Hematopoietic multipotent progenitor cell treated with erythropoietin and hydrocortisone succinate and interleukin-3 and kit ligand, for 15 days (in vitro differentiated cells): ENCODE results near the gene POLRMT.

Experiments
- DNase-seq: peaks from one replicate; pipeline ENCODE4 v3.0.0-alpha.2; 2015; ENCODE audit warnings: low spot score

The POLRMT gene

GRCh38 chr19:579111-579841 lies 54.1 kb downstream of the POLRMT start:
- DNase-seq = no peak

GRCh38 chr19:577439-578392 lies 55.6 kb downstream of the POLRMT start:
- DNase-seq = no peak

GRCh38 chr19:576768-577438 lies 56.4 kb downstream of the POLRMT start:
- no peak for DNase-seq

GRCh38 chr19:575527-576506 lies 57.5 kb downstream of the POLRMT start:
- peak; percentile 89 for DNase-seq

GRCh38 chr19:574658-575526 lies 58.4 kb downstream of the POLRMT start:
- DNase-seq = peak; percentile 94

- no peak for DNase-seq
Measured at GRCh38 chr19:573519-573825, 59.9 kb downstream of the POLRMT start.

- peak; percentile 59 for DNase-seq
Measured at GRCh38 chr19:572743-573518, 60.4 kb downstream of the POLRMT start.

GRCh38 chr19:572140-572742 lies 61.1 kb downstream of the POLRMT start, which contains the start of gene BSG:
Gene BSG (plus strand): TSS chr19:572596. CDS start chr19:572635, 39 bp downstream.
- peak; percentile 100 for DNase-seq

GRCh38 chr19:571566-571974 lies 61.8 kb downstream of the POLRMT start:
- DNase-seq = no peak

GRCh38 chr19:570937-571565 lies 62.3 kb downstream of the POLRMT start:
- DNase-seq = peak; percentile 71

- no peak for DNase-seq
Measured at GRCh38 chr19:570251-570686, 63.1 kb downstream of the POLRMT start.

- no peak for DNase-seq
Measured at GRCh38 chr19:567296-567900, 65.9 kb downstream of the POLRMT start.
